ENCODE measurements around the gene LRRTM4.

DNA sequence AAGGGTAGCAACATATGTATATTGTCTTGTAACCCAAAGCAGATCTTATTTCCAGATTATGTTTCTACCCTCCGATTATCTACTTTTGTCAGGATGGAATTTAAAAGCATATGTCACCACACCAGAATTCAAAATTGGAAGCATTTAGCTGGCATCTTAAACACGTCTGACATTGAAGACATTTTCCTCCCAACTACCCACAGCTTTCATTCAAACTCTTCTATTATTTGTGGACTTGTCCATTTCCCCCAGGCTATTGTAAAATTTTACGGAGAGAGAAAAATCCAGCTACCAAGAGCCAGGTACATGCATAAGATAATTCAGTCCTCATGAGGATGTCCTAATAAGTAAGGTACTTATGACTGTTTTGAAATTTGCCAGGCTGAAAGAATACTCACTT, 659.3 kb downstream of the LRRTM4 start:
- no peak for TF ChIP-seq EZH2 (IDR thresholded peaks at IDR 0.05; ENCODE audit: borderline replicate concordance, low read depth, low read length, poor library complexity, severe bottlenecking)
- TF ChIP-seq, protein P1, sequence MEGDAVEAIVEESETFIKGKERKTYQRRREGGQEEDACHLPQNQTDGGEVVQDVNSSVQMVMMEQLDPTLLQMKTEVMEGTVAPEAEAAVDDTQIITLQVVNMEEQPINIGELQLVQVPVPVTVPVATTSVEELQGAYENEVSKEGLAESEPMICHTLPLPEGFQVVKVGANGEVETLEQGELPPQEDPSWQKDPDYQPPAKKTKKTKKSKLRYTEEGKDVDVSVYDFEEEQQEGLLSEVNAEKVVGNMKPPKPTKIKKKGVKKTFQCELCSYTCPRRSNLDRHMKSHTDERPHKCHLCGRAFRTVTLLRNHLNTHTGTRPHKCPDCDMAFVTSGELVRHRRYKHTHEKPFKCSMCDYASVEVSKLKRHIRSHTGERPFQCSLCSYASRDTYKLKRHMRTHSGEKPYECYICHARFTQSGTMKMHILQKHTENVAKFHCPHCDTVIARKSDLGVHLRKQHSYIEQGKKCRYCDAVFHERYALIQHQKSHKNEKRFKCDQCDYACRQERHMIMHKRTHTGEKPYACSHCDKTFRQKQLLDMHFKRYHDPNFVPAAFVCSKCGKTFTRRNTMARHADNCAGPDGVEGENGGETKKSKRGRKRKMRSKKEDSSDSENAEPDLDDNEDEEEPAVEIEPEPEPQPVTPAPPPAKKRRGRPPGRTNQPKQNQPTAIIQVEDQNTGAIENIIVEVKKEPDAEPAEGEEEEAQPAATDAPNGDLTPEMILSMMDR (conservative IDR thresholded peaks at IDR 0.05; ENCODE audit: low read depth, low read length): no peak

Data from A673 (cell line).